A549 (cell line): ENCODE results near the gene NFASC.

Experiments
- ESRRA ChIP-seq: fragments of 150-350 bp; IDR thresholded peaks from 2 replicates; pipeline ENCODE4 v1.6.1; 2014; ENCODE audit warnings: mild to moderate bottlenecking, low read length, borderline replicate concordance
- SMC3 ChIP-seq: fragments of >200 bp; sonication (Bioruptor Twin); formaldehyde crosslinking; IDR thresholded peaks from 3 replicates; pipeline ENCODE4 v1.6.1; 2018; ENCODE audit warnings: inconsistent platforms
- TF ChIP-seq, protein P1 (sequence below): fragments of >200 bp; sonication (Bioruptor Twin); formaldehyde crosslinking; IDR thresholded peaks from 3 replicates; pipeline ENCODE4 v1.5.1; 2016
- TF ChIP-seq, protein P2 (sequence below): IDR thresholded peaks from 2 replicates; pipeline ENCODE4 v1.6.1; 2012
- TF ChIP-seq, protein P3 (sequence below): fragments of 200-600 bp; sonication (generic); IDR thresholded peaks from 2 replicates; pipeline ENCODE4 v1.6.1; 2016; ENCODE audit warnings: antibody characterized with exemption, mild to moderate bottlenecking, moderate library complexity

DNA sequence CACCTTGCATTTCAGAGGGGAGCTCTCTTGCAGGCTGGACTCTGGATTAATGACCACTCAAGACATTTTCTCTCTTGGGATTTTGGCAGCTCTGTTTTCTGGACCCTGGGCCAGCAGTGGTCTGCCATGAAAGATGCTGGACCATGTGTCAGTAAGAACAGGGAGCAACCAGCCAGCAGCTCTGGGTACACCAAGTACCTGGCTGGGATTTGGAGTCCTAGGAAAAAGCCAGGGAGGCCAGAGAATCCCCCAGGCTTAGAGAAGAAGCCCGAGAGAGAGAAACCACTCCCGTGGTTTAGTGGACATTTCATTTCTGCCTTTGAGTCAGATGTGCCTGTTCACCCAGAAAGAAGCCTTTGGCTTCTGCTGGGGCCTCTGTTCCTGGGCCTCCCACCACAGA is 2.5 kb downstream of the NFASC start:
- TF ChIP-seq SMC3 (no peak), ESRRA (no peak)
- TF ChIP-seq, protein P1, sequence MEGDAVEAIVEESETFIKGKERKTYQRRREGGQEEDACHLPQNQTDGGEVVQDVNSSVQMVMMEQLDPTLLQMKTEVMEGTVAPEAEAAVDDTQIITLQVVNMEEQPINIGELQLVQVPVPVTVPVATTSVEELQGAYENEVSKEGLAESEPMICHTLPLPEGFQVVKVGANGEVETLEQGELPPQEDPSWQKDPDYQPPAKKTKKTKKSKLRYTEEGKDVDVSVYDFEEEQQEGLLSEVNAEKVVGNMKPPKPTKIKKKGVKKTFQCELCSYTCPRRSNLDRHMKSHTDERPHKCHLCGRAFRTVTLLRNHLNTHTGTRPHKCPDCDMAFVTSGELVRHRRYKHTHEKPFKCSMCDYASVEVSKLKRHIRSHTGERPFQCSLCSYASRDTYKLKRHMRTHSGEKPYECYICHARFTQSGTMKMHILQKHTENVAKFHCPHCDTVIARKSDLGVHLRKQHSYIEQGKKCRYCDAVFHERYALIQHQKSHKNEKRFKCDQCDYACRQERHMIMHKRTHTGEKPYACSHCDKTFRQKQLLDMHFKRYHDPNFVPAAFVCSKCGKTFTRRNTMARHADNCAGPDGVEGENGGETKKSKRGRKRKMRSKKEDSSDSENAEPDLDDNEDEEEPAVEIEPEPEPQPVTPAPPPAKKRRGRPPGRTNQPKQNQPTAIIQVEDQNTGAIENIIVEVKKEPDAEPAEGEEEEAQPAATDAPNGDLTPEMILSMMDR, result no peak
- TF ChIP-seq, protein P2, sequence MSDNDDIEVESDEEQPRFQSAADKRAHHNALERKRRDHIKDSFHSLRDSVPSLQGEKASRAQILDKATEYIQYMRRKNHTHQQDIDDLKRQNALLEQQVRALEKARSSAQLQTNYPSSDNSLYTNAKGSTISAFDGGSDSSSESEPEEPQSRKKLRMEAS, result no peak
- TF ChIP-seq, protein P3, sequence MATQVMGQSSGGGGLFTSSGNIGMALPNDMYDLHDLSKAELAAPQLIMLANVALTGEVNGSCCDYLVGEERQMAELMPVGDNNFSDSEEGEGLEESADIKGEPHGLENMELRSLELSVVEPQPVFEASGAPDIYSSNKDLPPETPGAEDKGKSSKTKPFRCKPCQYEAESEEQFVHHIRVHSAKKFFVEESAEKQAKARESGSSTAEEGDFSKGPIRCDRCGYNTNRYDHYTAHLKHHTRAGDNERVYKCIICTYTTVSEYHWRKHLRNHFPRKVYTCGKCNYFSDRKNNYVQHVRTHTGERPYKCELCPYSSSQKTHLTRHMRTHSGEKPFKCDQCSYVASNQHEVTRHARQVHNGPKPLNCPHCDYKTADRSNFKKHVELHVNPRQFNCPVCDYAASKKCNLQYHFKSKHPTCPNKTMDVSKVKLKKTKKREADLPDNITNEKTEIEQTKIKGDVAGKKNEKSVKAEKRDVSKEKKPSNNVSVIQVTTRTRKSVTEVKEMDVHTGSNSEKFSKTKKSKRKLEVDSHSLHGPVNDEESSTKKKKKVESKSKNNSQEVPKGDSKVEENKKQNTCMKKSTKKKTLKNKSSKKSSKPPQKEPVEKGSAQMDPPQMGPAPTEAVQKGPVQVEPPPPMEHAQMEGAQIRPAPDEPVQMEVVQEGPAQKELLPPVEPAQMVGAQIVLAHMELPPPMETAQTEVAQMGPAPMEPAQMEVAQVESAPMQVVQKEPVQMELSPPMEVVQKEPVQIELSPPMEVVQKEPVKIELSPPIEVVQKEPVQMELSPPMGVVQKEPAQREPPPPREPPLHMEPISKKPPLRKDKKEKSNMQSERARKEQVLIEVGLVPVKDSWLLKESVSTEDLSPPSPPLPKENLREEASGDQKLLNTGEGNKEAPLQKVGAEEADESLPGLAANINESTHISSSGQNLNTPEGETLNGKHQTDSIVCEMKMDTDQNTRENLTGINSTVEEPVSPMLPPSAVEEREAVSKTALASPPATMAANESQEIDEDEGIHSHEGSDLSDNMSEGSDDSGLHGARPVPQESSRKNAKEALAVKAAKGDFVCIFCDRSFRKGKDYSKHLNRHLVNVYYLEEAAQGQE, result no peak
